Measurements from ENCODE around the gene MACROD2. TPM values are rescaled to one million over a fixed set of nuclear protein-coding genes. Genes with fewer than 3 reads are reported as not detected.

Gene MACROD2
- total and polyA plus RNA-seq, 2 donors (not counting 1 experiment from before 2014, with no cell fraction given): 5.3 to 6.7 TPM

DNA sequence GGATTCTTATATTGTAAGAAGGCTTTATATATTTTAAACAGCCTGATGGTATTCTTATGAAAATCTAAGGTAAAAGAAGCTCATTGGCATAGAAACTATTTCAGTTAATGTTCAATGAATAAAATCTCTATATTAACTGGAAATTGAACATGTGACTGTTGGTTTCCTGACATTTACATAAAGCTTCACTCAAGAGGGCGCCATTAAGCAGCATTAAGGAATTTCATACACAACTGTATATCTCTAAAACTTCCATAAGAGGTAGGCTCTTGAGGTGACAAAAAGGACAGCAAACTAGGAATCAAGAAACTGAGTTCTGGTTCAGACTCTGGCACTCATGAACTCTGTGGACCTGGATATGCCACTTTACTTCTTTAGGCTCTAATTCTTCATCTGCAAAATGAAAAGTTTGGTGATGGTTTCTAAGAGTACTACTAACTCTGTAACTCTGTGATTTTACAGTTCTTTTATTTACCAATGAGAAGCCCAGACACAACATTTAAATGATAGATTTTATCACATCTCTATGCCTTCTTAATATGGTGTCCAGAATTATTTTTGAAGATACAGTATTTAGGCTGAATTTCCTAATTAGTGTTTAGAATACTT lies 194.6 kb downstream of the MACROD2 start:
- Histone ChIP-seq H3K9me3 (ENCODE audit: control extremely low read depth in 1 of 3, control insufficient read depth in 2 of 3, insufficient read depth in 1 of 3, low read length in 2 of 3) (no peaks in the 10 kb centered on the region), H2AFZ (ENCODE audit: insufficient read depth, low read depth, low read length, poor library complexity, severe bottlenecking) (no peak overlapping the region), H3K36me3 (replicated peaks in 1 of 2; ENCODE audit: control extremely low read depth in 1 of 2, control insufficient read depth in 1 of 2, extremely low read depth in 1 of 2, insufficient read depth in 2 of 2, low read length in 1 of 2) (no peaks in the 10 kb centered on the region), H4K20me1 (ENCODE audit: control insufficient read depth, insufficient read depth, low read length, poor library complexity, severe bottlenecking) (no peaks in the 10 kb centered on the region), H3K9ac (ENCODE audit: low read length) (no peak overlapping the region), H3K27me3 (replicated peaks in 1 of 4; ENCODE audit: control extremely low read depth in 1 of 4, control insufficient read depth in 3 of 4, insufficient read depth in 4 of 4, low read length in 3 of 4) (no peaks in the 10 kb centered on the region), H3K4me3 (ENCODE audit: control extremely low read depth in 1 of 5, extremely low read depth in 1 of 5, insufficient read depth in 1 of 5, low read depth in 2 of 5, low read length in 4 of 5) (no peak overlapping the region), H3K27ac (ENCODE audit: low read length in 2 of 2) (no peak overlapping the region), H3K4me1 (ENCODE audit: control insufficient read depth in 2 of 2, insufficient read depth in 2 of 2, low read length in 2 of 2) (no peaks in the 10 kb centered on the region), H3K4me2 (replicated peaks; ENCODE audit: low read depth, low read length, poor library complexity, severe bottlenecking) (no peak overlapping the region), H3K79me2 (ENCODE audit: control insufficient read depth, insufficient read depth, low read length) (no peaks in the 10 kb centered on the region)
- TF ChIP-seq, protein P1, sequence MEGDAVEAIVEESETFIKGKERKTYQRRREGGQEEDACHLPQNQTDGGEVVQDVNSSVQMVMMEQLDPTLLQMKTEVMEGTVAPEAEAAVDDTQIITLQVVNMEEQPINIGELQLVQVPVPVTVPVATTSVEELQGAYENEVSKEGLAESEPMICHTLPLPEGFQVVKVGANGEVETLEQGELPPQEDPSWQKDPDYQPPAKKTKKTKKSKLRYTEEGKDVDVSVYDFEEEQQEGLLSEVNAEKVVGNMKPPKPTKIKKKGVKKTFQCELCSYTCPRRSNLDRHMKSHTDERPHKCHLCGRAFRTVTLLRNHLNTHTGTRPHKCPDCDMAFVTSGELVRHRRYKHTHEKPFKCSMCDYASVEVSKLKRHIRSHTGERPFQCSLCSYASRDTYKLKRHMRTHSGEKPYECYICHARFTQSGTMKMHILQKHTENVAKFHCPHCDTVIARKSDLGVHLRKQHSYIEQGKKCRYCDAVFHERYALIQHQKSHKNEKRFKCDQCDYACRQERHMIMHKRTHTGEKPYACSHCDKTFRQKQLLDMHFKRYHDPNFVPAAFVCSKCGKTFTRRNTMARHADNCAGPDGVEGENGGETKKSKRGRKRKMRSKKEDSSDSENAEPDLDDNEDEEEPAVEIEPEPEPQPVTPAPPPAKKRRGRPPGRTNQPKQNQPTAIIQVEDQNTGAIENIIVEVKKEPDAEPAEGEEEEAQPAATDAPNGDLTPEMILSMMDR (IDR thresholded peaks at IDR 0.05): no peak
- TF ChIP-seq EZH2 (IDR thresholded peaks at IDR 0.05; ENCODE audit: borderline replicate concordance, insufficient read depth, low read depth, low read length, poor library complexity, severe bottlenecking): no peak
- DNase-seq (no peak), ATAC-seq (ENCODE audit: low read depth) (no peak)
- no CpG with 5 or more reads among the region's 1 CpG for WGBS (ENCODE audit: insufficient coverage)
- H3K4me3 Mint-ChIP-seq: no peak overlapping the region
- no peaks in the 10 kb centered on the region for H3K9me3 Mint-ChIP-seq (ENCODE audit: insufficient read depth)
- intact Hi-C loops (cut with micrococcal nuclease): no loop called here
- H3K27ac Mint-ChIP-seq: no peak overlapping the region
- H3K4me1 Mint-ChIP-seq: no peaks in the 10 kb centered on the region
- peaks cover 8% of the 10 kb centered on the region for H3K27me3 Mint-ChIP-seq
- ChIA-PET CTCF (no interaction called here), POLR2A (no interaction called here)

DNA sequence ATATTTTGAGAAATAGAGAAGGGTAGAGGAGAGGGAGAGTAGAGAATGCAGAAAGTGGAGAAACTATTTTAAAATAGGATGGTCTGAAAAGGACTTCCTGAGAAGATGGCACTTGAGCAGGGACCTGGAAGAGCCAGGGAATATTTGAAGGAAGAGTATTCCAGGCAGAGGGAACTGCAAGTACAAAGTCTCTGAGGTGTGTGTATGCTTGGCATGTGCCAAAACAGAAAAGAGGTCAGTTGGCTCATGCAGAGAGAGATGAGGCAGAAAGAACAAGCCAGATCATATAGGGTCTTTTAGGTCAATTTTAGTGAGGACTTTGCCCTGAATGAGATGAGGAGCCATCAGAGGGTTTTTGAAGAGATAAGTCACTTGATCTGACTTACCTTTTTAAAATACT lies 196.2 kb downstream of the MACROD2 start:
- H3K4me3 ChIP-seq (ENCODE audit: control extremely low read depth in 1 of 5, extremely low read depth in 1 of 5, insufficient read depth in 1 of 5, low read depth in 2 of 5, low read length in 4 of 5): no peak overlapping the region
- DNase-seq (no peak), ATAC-seq (ENCODE audit: low read depth) (no peak)
- intact Hi-C loops (cut with micrococcal nuclease): no loop called here
- no peak overlapping the region for H3K4me2 ChIP-seq (replicated peaks; ENCODE audit: low read depth, low read length, poor library complexity, severe bottlenecking)
- H3K79me2 ChIP-seq (ENCODE audit: control insufficient read depth, insufficient read depth, low read length): no peaks in the 10 kb centered on the region
- Mint-ChIP-seq H3K27ac (no peak overlapping the region), H3K27me3 (peaks cover 8% of the 10 kb centered on the region), H3K9me3 (ENCODE audit: insufficient read depth) (no peaks in the 10 kb centered on the region), H3K4me3 (no peak overlapping the region), H3K4me1 (no peaks in the 10 kb centered on the region)
- H2AFZ ChIP-seq (ENCODE audit: insufficient read depth, low read depth, low read length, poor library complexity, severe bottlenecking): no peak overlapping the region
- CTCF ChIA-PET: no interaction called here
- no peak overlapping the region for H3K9ac ChIP-seq (ENCODE audit: low read length)
- no peaks in the 10 kb centered on the region for H3K36me3 ChIP-seq (replicated peaks in 1 of 2; ENCODE audit: control extremely low read depth in 1 of 2, control insufficient read depth in 1 of 2, extremely low read depth in 1 of 2, insufficient read depth in 2 of 2, low read length in 1 of 2)
- H3K9me3 ChIP-seq (ENCODE audit: control extremely low read depth in 1 of 3, control insufficient read depth in 2 of 3, insufficient read depth in 1 of 3, low read length in 2 of 3): no peaks in the 10 kb centered on the region
- no peaks in the 10 kb centered on the region for H4K20me1 ChIP-seq (ENCODE audit: control insufficient read depth, insufficient read depth, low read length, poor library complexity, severe bottlenecking)
- TF ChIP-seq EZH2 (IDR thresholded peaks at IDR 0.05; ENCODE audit: borderline replicate concordance, insufficient read depth, low read depth, low read length, poor library complexity, severe bottlenecking): no peak
- TF ChIP-seq, protein P1 (IDR thresholded peaks at IDR 0.05): no peak
- POLR2A ChIA-PET: no interaction called here
- no peaks in the 10 kb centered on the region for H3K4me1 ChIP-seq (ENCODE audit: control insufficient read depth in 2 of 2, insufficient read depth in 2 of 2, low read length in 2 of 2)
- no peak overlapping the region for H3K27ac ChIP-seq (ENCODE audit: low read length in 2 of 2)
- no peaks in the 10 kb centered on the region for H3K27me3 ChIP-seq (replicated peaks in 1 of 4; ENCODE audit: control extremely low read depth in 1 of 4, control insufficient read depth in 3 of 4, insufficient read depth in 4 of 4, low read length in 3 of 4)
